ENCODE measurements around the gene ARL17B.
"Not testable (repeated sequence)": the region's sequence is repeated elsewhere in the genome, so short reads cannot be mapped to it uniquely, and the experiment has no call there.

GRCh38 chr17:46294831-46295230, 66.7 kb downstream of the ARL17B start, which contains the start of gene LRRC37A:
- TF ChIP-seq, protein P1, sequence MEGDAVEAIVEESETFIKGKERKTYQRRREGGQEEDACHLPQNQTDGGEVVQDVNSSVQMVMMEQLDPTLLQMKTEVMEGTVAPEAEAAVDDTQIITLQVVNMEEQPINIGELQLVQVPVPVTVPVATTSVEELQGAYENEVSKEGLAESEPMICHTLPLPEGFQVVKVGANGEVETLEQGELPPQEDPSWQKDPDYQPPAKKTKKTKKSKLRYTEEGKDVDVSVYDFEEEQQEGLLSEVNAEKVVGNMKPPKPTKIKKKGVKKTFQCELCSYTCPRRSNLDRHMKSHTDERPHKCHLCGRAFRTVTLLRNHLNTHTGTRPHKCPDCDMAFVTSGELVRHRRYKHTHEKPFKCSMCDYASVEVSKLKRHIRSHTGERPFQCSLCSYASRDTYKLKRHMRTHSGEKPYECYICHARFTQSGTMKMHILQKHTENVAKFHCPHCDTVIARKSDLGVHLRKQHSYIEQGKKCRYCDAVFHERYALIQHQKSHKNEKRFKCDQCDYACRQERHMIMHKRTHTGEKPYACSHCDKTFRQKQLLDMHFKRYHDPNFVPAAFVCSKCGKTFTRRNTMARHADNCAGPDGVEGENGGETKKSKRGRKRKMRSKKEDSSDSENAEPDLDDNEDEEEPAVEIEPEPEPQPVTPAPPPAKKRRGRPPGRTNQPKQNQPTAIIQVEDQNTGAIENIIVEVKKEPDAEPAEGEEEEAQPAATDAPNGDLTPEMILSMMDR (IDR thresholded peaks at IDR 0.05 in 4 of 5, conservative IDR thresholded peaks at IDR 0.05 in 1 of 5): not testable (repeated sequence)
- TF ChIP-seq POLR2A (IDR thresholded peaks at IDR 0.05): not testable (repeated sequence)
